ENCODE measurements around the gene SLC25A18.

DNA sequence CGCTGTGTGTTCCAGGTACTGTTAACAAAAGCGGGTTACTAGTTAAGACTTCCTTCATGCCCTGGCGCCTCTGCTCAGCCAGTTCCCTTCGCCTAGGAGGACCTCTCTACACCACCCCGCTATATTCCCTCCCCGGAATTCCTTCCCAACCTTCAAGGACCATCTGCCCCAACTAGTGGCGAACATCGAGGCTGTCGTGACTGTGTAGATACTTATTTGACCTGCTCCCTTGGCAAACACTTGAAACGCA is 74.8 kb downstream of the SLC25A18 start:
- TF ChIP-seq POLR2A (IDR thresholded peaks at IDR 0.05), result no peak
- TF ChIP-seq, protein P1, sequence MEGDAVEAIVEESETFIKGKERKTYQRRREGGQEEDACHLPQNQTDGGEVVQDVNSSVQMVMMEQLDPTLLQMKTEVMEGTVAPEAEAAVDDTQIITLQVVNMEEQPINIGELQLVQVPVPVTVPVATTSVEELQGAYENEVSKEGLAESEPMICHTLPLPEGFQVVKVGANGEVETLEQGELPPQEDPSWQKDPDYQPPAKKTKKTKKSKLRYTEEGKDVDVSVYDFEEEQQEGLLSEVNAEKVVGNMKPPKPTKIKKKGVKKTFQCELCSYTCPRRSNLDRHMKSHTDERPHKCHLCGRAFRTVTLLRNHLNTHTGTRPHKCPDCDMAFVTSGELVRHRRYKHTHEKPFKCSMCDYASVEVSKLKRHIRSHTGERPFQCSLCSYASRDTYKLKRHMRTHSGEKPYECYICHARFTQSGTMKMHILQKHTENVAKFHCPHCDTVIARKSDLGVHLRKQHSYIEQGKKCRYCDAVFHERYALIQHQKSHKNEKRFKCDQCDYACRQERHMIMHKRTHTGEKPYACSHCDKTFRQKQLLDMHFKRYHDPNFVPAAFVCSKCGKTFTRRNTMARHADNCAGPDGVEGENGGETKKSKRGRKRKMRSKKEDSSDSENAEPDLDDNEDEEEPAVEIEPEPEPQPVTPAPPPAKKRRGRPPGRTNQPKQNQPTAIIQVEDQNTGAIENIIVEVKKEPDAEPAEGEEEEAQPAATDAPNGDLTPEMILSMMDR (IDR thresholded peaks at IDR 0.05), result no peak

Measured in prostate gland (tissue), 2 donors.